GM12878 (cell line): ENCODE results near the gene ROCK1. TPM values are rescaled to one million over a fixed set of nuclear protein-coding genes. Genes with fewer than 3 reads are reported as not detected.

ENCODE experiments used
- ATAC-seq: fragments of 200-7000 bp; cut with Tn5 transposase; 3 replicates; pipeline ENCODE4 v1.9.1; 2020; ENCODE audit warnings: mild to moderate bottlenecking, moderate library complexity
- BruUV-seq: library from RNA; stranded (reverse); fragments of 400-500 nt; replicated peaks from 2 replicates; lab custom pipeline; 2021; lab: Mats Ljungman, UMichigan
- CTCF ChIA-PET: fragments of 300-600 bp; sonication (Branson Sonifier 250); formaldehyde crosslinking; extraction: SDS; loops from one replicate; lab custom pipeline; 2021; ENCODE audit warnings: inconsistent platforms; lab: Yijun Ruan, JAX
- POLR2A ChIA-PET: fragments of 350-600 bp; formaldehyde crosslinking; extraction: SDS; loops from one replicate; lab custom pipeline; 2021; ENCODE audit warnings: inconsistent platforms; lab: Charles Lee
- RAD21 ChIA-PET: fragments of 300-600 bp; sonication (Branson Sonifier 250); formaldehyde crosslinking; loops from one replicate; lab custom pipeline; 2023; ENCODE audit warnings: antibody characterized with exemption; ENCODE audit not compliant: unreplicated experiment; lab: Charles Lee
- SMC1A ChIA-PET: fragments of 300-600 bp; sonication (Branson Sonifier 250); formaldehyde crosslinking; loops from one replicate; lab custom pipeline; 2023; ENCODE audit not compliant: unreplicated experiment, uncharacterized antibody; lab: Charles Lee
- DNase-seq: peaks from one replicate; pipeline ENCODE4 v3.0.0-alpha.2; 2011; ENCODE audit warnings: low read depth, low spot score
- FAIRE-seq: peaks from 3 replicates; lab custom pipeline; 2011; peaks lifted over from hg19 to GRCh38; lab: Jason Lieb, UNC
- H2AFZ ChIP-seq: 2 replicates; pipeline ENCODE4 v1.6.0; 2011; ENCODE audit warnings: low read depth, low read length, control low read depth; ENCODE audit not compliant: control insufficient read depth
- H3K27ac ChIP-seq: 2 replicates; pipeline ENCODE4 v1.5.1; 2011; ENCODE audit warnings: control low read depth; ENCODE audit not compliant: control insufficient read depth, insufficient read depth
- H3K27me3 ChIP-seq, 2 experiments: replicated peaks in 1 of 2; 2 replicates each; pipeline versions ENCODE4 v1.6.0 to v1.6.1; 2011; ENCODE audit warnings: low read length in 1 of 2; ENCODE audit not compliant: control insufficient read depth in 2 of 2, insufficient read depth in 2 of 2
- H3K36me3 ChIP-seq, 2 experiments: 2 replicates each; pipeline ENCODE4 v1.5.1; 2011; ENCODE audit warnings: low read length in 1 of 2; ENCODE audit not compliant: control insufficient read depth in 2 of 2, insufficient read depth in 2 of 2
- H3K4me1 ChIP-seq: 2 replicates; pipeline ENCODE4 v1.6.1; 2011; ENCODE audit warnings: mild to moderate bottlenecking, low read length, moderate library complexity, mixed read lengths; ENCODE audit not compliant: control insufficient read depth, insufficient read depth
- H3K4me2 ChIP-seq: 2 replicates; pipeline ENCODE4 v1.6.0; 2011; ENCODE audit warnings: control low read depth; ENCODE audit not compliant: control insufficient read depth, insufficient read depth
- H3K4me3 ChIP-seq: fragments of 200-600 bp; sonication (generic); 2 replicates; pipeline ENCODE4 v1.5.1; 2016
- H3K79me2 ChIP-seq: 2 replicates; pipeline ENCODE4 v1.6.0; 2011; ENCODE audit warnings: low read length; ENCODE audit not compliant: control insufficient read depth, insufficient read depth
- H3K9ac ChIP-seq: 2 replicates; pipeline ENCODE4 v1.8.0; 2011; ENCODE audit warnings: low read length, control low read depth, mixed read lengths; ENCODE audit not compliant: control insufficient read depth, insufficient read depth
- H3K9me3 ChIP-seq: replicated peaks from 3 replicates; pipeline ENCODE4 v1.5.1; 2011; ENCODE audit warnings: mild to moderate bottlenecking, low read length; ENCODE audit not compliant: control insufficient read depth, insufficient read depth
- H4K20me1 ChIP-seq: 2 replicates; pipeline ENCODE4 v1.6.0; 2011; ENCODE audit not compliant: control insufficient read depth, insufficient read depth
- ATF7 ChIP-seq: fragments of 450-650 bp; IDR thresholded peaks from 2 replicates; pipeline ENCODE4 v1.6.1; 2016; ENCODE audit warnings: low read depth, mild to moderate bottlenecking
- BCL3 ChIP-seq: IDR thresholded peaks from 2 replicates; pipeline ENCODE4 v1.6.1; 2011; ENCODE audit warnings: borderline replicate concordance, low read depth, mild to moderate bottlenecking, moderate library complexity, low read length; ENCODE audit not compliant: insufficient read depth, poor library complexity, severe bottlenecking
- CBFB ChIP-seq: IDR thresholded peaks from 2 replicates; pipeline ENCODE4 v1.6.1; 2016; ENCODE audit warnings: antibody characterized with exemption, low read depth
- CHD4 ChIP-seq: fragments of 200-600 bp; sonication (generic); IDR thresholded peaks from 2 replicates; pipeline ENCODE4 v1.6.1; 2016; ENCODE audit warnings: mild to moderate bottlenecking
- CTCF ChIP-seq, 3 experiments: IDR thresholded peaks in 2 of 3; conservative IDR thresholded peaks in 1 of 3; 2 replicates each; pipeline ENCODE4 v1.5.1; 2011; ENCODE audit warnings: low read depth in 3 of 3, low read length in 3 of 3, mild to moderate bottlenecking in 3 of 3, control low read depth in 2 of 3, moderate library complexity in 2 of 3, inconsistent platforms in 1 of 3, mixed read lengths in 1 of 3; ENCODE audit not compliant: control insufficient read depth in 2 of 3, insufficient read depth in 1 of 3; ENCODE audit errors: extremely low read depth in 1 of 3
- ELK1 ChIP-seq: IDR thresholded peaks from 2 replicates; pipeline ENCODE4 v1.6.1; 2012; ENCODE audit warnings: low read depth, low read length, improper control_type of control experiment
- FOXM1 ChIP-seq: IDR thresholded peaks from 2 replicates; pipeline ENCODE4 v1.6.1; 2012; ENCODE audit warnings: low read depth, mild to moderate bottlenecking, inconsistent platforms, low read length, moderate library complexity
- HCFC1 ChIP-seq: fragments of 150-350 bp; IDR thresholded peaks from 2 replicates; pipeline ENCODE4 v1.6.1; 2014; ENCODE audit warnings: low read length
- HSF1 ChIP-seq: fragments of 150-350 bp; IDR thresholded peaks from 2 replicates; pipeline ENCODE4 v1.6.1; 2014; ENCODE audit warnings: mild to moderate bottlenecking, low read depth, low read length
- IRF5 ChIP-seq: fragments of 450-650 bp; IDR thresholded peaks from 2 replicates; pipeline ENCODE4 v1.6.1; 2017; ENCODE audit warnings: borderline replicate concordance
- MAX ChIP-seq: IDR thresholded peaks from 2 replicates; pipeline ENCODE4 v1.6.1; 2012; ENCODE audit warnings: low read depth, low read length, improper control_type of control experiment
- MYB ChIP-seq: fragments of 150-350 bp; IDR thresholded peaks from 2 replicates; pipeline ENCODE4 v1.6.1; 2014; ENCODE audit warnings: mild to moderate bottlenecking, low read depth, low read length, borderline replicate concordance
- ZNF24 ChIP-seq: fragments of 450-650 bp; IDR thresholded peaks from 2 replicates; pipeline ENCODE4 v1.6.1; 2017; ENCODE audit warnings: antibody characterized with exemption, mild to moderate bottlenecking
- ZSCAN29 ChIP-seq: fragments of 450-650 bp; IDR thresholded peaks from 2 replicates; pipeline ENCODE4 v1.6.1; 2017; ENCODE audit warnings: mild to moderate bottlenecking, moderate library complexity
- ZZZ3 ChIP-seq: IDR thresholded peaks from 2 replicates; pipeline ENCODE4 v1.6.1; 2011; ENCODE audit warnings: low read depth; ENCODE audit not compliant: control insufficient read depth, insufficient read length
- WGBS: methylation state at CpG from one replicate; pipeline ENCODE4 v1.1.6; 2016; ENCODE audit warnings: low lambda C conversion rate; ENCODE audit not compliant: insufficient replicate concordance, insufficient coverage; ENCODE audit errors: missing lambda C conversion rate; 5-methylcytosine and 5-hydroxymethylcytosine counted together
- in situ Hi-C: fragments of 300-500 bp; cut with MboI; formaldehyde crosslinking; loops from 9 replicates; pipeline ENCODE4 v1.14.3; 2018; ENCODE audit warnings: mixed read lengths
- intact Hi-C: fragments of 100-400 bp; cut with micrococcal nuclease; formaldehyde crosslinking; loops from one replicate; pipeline ENCODE4 v1.14.2; 2022; ENCODE audit not compliant: unreplicated experiment
- polyA plus RNA-seq, 11 experiments: library from polyadenylated mRNA; depleted of rRNA in 4 of 11; unstranded in 6 of 11; stranded (reverse) in 5 of 11; fragments of >200 nt; fragmentation: Nextera tagmentation in 4 of 11; fragmentation: Illumina TruSeq in 1 of 11; extraction: Ambion mirVana in 4 of 11; extraction: Trizol in 1 of 11; gene quantifications; 1 replicate in 1 of 11; 2 replicates in 10 of 11; pipeline versions ENCODE4 v1.2.1 to v1.2.3, GENCODE V29; 2011 to 2016; ENCODE audit warnings: inconsistent platforms in 2 of 11, missing spikeins in 2 of 11, low read depth in 1 of 11
- total RNA-seq, 4 experiments: library from RNA; depleted of rRNA in 3 of 4; stranded (reverse); fragments of >200 nt in 3 of 4; fragmentation: Illumina TruSeq in 1 of 4; extraction: Trizol in 1 of 4; gene quantifications; 2 replicates each; pipeline versions ENCODE4 v1.2.1 to v1.2.3, GENCODE V29; 2013 to 2021

ROCK1 gene
- total and polyA plus RNA-seq, 10 of the 15 experiments (the other 5 are each of a cell fraction or from before 2014, with no cell fraction given): 14.8 to 46.6 (median 29.5) TPM

GRCh38 chr18:21145371-21145770 lies 33.8 kb upstream of the ROCK1 start:
- no peaks in the 10 kb centered on the region for H4K20me1 ChIP-seq
- no peak for FAIRE-seq
- H3K4me2 ChIP-seq: no peak overlapping the region
- DNase-seq: no peak
- no peaks in the 10 kb centered on the region for H3K4me1 ChIP-seq
- ChIA-PET CTCF (no interaction called here), SMC1A (no interaction called here), RAD21 (no interaction called here), POLR2A (no interaction called here)
- H3K79me2 ChIP-seq: no peaks in the 10 kb centered on the region
- 0% methylated on average over 1 of the region's 1 CpG for WGBS
- H3K9ac ChIP-seq: no peak overlapping the region
- no peak overlapping the region for H2AFZ ChIP-seq
- in situ Hi-C loops: no loop called here
- no TSS peak for BruUV-seq
- ATAC-seq: no peak
- TF ChIP-seq HSF1 (no peak), ATF7 (no peak), HCFC1 (no peak), FOXM1 (no peak), MAX (no peak), ZNF24 (no peak), ZZZ3 (no peak), IRF5 (no peak), BCL3 (no peak), CHD4 (no peak), MYB (no peak), ELK1 (no peak), CTCF (IDR thresholded peaks at IDR 0.05 in 2 of 3, conservative IDR thresholded peaks at IDR 0.05 in 1 of 3; ENCODE audit: control insufficient read depth in 2 of 3, extremely low read depth in 1 of 3, insufficient read depth in 1 of 3, low read depth in 3 of 3, low read length in 3 of 3) (no peak), CBFB (no peak), ZSCAN29 (no peak)
- H3K4me3 ChIP-seq: no peak overlapping the region
- no peaks in the 10 kb centered on the region for H3K36me3 ChIP-seq
- H3K27ac ChIP-seq: no peak overlapping the region
- intact Hi-C loops: no loop called here
- H3K9me3 ChIP-seq: no peaks in the 10 kb centered on the region
- H3K27me3 ChIP-seq: no peaks in the 10 kb centered on the region
